HG03045 (cell line): Measurements from ENCODE around the gene AURKAIP1.
"Not testable (repeated sequence)": the region's sequence is repeated elsewhere in the genome, so short reads cannot be mapped to it uniquely, and the experiment has no call there.

Source experiments
- ATAC-seq: cut with Tn5 transposase; IDR thresholded peaks from one replicate; pipeline ENCODE4 v1.9.1; 2021; ENCODE audit warnings: mild to moderate bottlenecking, moderate library complexity; ENCODE audit not compliant: unreplicated experiment

AURKAIP1 gene

DNA sequence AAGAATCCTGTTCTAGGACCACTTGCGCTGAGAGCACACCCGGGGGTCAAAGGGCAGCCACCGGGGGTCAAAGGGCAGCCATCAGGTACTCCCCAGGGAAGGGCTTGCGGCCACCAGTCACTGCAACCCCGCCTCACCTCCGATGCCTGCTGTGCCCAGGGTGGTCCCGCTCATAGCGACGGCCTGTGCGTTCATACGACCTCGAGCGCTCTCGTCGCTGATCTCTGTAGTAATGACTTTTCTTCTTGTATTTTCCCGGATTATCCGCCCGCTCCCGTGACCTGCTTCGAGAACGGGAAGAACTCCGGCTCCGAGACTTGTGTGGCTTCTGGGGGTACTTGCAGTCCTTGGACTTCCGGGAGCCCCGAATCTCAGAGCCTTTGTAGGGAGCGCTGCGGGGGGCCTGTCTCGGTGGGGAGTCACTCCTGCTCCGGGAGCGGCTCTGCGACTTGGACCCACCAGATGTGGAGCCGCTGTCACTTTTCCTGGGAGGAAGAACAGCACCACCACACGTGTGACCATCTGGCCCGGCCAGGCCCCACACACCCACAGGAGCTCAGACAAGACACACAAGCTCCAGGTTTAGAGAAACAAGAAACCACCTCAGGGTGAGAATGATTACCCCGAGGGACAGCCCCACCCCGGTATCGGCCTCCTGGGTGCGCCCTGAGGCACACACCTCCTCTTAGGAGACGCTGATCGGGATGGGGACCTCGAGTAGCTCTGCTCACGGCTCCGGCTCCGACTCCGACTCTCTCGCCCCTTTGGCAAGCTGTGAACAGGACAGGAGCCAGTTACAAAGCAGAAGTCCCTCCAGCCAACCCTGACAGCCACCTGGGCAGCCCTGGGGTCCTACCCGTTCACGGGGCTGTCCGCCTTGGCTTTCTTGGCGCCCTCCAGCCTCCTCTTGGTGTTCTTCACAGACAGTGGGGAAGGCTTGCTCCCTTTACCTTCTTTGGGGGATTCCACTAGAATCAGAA, 12.4 kb upstream of the AURKAIP1 start:
- no peak for ATAC-seq

DNA sequence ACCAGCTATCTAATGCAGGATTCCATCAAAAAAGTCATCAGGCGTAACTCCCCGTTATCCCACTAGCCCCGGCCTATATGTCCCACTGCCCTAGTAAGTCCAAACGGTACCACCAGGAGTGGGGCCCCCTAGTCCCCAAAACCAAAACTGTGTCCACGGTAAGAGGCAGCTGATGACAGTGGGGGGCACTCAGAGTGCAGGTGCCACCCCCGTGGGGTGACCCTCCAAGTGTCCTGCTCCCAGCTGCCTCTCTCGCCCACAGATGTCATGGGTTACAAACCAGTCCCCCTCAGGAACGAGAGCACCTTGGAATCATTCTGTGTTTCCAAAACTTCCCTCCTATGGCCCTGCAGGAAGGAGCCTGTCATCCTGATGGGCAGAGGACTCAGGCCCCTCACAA, 10.9 kb upstream of the AURKAIP1 start:
- ATAC-seq = no peak

DNA sequence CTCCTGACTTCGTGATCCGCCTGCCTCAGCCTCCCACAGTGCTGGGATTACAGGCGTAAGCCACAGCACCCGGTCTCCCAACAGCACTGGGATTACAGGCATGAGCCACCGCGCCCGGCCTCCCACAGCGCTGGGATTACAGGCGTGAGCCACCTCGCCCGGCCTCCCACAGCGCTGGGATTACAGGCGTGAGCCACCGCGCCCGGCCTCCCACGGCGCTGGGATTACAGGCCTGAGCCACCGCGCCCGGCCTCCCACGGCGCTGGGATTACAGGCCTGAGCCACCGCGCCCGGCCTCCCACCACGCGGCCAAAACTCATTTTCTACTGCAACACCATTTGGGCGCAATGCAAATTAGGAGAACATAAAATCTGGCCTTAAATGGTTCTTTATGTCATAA, 10.3 kb upstream of the AURKAIP1 start:
- ATAC-seq = not testable (repeated sequence)

DNA sequence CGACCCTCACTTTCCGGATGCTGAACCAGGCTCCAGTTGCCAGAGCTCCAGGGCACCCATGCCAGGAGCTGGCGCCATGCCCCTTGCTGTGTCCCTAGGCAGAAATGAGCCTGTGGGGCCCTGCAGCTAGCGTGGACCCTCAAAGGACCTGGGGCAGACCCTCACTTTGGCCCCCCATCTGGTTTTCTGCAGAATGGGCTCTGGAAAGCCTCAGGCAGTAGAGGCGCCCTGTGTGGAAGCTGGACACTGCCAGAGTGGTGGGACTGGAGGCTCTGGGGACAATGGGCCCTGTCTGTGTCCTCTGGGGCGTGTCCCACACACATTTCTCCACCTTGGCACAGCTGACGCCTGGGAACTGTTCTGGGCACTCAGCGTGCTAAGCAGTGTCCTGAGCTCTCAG, 6.3 kb upstream of the AURKAIP1 start:
- no peak for ATAC-seq

DNA sequence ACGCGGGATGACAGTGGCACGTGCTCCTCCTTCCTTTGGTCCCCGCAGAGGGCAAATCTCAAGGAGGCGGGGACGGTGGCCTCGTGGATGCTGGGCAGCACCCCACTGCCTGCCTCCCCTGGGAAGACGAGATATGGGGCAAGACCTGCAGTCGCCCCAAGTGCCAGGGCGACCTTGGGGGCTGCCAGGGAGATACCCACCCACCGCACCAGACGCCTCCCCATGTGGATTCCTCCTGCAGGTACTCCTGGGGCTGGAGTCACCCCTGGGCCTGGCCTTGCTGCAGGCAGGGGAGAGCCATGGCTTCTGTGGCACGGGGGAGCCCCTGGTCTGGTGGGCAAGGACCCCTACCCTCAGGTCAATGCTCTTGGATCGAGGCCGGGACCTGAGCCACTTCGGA, 5.9 kb upstream of the AURKAIP1 start:
- no peak for ATAC-seq

DNA sequence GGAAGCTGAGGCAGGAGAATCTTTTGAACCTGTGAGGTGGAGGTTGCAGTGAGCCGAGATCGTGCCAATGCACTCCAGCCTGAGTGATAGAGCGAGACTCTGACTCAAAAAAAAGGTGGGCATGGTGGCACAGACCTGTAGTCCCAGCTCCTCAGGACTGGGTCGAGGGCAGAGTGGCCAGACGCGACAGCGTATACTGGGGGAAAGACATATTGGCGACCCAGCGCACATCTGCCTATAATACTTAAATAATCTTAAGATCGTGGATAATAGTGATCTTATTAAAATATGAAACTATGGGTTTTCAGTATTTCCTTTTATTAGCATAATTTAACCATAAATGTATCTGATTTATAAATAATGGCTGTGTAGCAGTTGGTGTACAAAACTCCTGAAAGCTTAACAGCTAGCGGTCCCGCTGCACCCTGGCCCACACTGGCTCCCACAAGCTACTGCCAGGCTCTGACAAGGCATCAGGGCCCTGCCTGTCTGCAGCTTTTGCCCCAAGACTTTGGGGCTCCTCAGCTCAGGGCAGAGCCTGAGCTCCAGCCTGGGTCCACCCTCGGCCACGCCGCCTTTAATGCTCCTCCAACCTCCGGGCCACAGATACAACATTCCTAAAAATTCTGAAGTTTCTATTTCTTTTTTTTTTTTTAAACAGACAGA, 2.7 kb upstream of the AURKAIP1 start:
- ATAC-seq = no peak

DNA sequence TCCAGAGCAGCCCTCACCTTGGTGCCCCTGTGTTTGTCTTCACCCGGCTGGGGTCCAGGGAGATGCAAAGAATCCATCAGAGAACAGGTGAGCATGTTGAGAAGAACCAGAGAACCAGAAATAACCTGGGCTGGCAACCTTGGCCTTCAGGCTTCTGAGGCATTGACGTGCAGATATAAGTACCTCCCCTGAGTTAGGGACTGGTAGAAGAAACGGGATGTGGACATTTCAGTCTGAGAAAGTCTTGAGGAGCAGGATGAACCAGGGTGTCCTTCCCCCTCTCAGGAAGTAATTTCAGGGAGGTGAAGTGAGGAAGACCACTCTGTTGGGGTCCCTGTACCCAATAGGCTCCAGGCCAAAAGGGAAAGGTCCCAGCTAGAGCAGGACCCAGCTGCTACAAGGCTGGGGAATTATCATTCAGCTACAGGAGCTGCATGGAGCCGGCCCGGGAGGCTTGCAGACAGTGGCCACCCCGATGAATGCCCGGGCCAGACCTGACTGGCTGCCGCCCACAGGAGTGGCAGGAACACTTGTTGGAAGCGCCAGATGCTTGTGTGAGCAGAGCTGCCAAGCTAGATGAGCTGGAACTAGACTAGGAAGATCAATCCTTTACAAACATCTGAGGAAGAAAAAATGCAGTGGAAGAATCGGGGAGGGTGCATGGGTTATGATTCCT, 1.7 kb upstream of the AURKAIP1 start:
- no peak for ATAC-seq

DNA sequence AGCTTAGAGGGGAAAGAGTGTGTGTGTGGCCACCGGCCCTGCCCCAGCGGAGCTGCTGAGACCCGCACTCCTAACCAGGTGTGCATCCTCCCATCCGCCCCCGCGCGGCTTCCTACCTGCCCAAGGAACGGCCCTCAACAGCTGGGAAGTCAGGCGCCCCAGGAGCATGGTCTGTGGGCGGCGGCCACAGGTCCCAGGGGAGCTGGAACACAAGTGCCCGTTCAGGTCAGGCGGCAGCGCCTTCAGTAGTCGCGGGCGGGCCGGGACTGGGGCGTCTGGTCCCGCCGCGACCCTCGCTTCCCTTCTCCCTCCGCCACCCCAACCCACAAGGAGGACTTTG, 448 bp downstream of the AURKAIP1 start:
- ATAC-seq = no peak

DNA sequence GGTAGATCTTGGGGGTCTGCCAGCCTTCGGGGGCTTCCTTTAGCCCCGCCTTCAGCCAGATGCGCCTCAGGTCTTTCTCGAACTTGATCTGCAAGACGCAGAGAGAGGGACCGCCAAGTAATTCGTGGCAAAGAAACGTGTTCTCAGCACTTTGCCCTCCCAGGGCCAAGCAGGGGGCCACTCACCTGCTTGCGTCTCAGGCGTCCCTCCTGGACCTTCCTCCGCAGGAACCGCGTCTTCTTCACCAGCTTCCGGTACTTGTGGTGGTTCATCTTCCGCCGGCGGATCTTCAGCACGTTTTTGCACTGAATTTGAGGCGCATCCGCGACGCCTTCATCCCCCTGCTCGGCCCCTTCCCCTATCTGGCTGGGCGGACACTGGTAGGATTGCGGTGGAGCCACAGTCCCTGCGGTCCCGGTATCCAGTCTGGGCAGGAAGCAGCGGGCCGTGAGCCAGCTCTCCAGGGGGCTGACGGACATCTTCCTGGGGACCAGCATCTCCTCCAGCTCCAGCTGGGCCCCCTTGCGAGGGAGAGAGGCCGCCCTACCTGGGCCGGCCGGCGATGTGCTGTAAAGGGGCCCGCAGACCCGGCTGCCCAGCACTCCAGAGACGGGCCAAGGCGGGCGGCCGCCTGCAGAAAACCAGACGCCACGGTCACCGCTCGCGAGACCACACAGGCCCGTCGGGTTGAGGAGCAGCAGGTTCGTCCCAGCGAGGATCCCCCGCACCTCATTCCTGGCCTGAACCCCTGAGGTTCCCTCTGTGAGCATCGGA, 1.0 kb downstream of the AURKAIP1 start:
- ATAC-seq = no peak

DNA sequence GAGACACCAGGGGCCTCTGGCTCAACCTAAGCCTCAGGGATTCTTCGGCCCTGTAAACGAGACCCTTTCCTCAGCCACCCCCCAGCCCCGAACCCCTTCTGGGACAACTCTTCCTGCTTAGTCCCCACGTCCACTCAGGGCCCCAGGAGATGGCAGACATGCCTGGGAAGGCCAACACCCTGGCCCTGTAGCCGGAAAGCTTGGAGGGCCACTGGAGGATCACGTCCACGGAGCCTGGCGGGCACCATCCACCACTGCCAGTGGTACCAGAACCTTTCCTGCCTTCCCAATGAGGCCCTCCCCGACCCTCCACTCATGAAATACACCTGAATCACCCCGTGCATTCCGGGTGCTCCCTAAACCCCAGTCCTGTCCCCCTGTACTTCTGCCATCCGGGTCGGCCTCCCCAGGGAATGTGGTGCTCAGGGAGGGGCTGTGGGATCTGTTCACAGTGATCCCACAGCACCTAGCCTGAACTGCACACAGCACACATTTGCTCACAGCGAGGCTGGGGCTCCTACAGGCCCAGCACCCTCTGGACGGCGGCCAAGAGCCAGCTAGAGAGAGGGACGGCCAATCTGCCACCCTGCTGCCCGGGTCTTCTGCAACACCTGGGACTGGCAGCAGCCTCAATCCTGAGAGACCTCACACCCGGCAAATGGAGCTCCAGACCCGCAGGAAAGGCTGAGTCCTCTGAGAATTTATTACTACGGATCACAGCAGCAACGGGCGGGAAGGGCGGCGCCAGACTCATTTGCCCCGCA, 1.8 kb downstream of the AURKAIP1 start:
- ATAC-seq = no peak

DNA sequence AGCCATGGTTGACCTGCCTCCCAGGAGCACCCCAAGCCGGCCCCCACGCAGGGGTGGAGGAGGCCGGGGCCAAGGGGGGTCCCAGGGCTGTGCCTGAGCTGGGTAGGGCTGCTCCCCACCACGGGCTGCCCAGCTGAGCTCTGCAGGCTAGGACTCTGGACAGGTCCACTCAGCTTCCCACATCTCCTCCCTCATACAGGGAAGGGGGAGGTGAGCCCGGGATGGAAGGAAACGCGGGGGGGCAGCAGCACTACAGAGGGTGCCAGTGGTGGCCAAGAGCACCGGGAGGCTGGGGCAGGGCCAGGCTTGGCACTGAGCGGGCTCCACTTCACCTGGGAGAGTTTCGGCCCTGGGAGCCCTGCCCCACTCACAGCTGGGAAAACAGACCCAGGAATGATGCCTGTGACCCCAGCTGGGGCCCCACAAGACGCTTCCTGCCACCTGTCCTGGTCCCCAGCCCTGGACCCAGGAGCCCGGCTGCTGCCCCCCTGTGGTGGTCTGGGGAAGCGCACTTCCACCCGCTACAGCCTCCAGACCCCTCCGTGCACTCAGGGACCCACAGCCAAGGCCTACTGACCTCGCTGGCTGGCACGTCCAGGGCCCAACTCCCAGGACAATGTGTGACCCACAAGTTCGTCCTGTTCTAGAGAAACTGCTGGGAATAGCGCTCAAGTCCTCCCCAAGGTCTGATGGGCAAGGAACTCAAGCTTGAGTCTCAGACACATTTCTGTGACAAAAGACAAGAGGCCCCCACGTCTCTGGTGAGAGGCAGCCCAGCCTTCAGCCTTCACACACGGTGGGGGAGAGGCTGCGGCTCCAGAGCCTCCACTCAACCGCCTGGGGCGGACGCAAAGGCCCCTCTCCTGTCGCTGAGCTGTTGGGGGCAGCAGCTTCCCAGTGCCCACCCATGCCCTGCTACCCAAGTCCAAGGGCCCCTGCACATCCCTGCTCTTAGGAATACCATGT, 3.0 kb downstream of the AURKAIP1 start:
- ATAC-seq = no peak

DNA sequence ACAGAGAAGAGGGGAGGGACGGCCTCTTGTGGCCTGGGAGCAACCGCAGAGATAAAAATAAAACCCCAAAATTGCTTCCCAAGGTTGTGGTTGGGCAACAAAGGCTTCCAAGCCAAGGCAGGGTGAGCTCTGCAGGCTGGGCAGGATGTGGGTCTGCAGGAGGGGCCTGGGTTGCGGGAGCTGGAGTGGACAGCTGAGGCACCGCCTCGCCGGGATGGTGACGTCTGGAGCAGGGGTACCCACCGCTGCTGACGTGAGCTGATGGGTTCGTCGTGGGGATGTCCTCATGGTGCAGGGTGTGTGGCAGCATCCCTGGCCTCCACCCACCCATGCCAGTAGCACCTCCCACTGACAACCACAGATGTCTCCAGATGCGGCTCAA, 3.7 kb downstream of the AURKAIP1 start:
- ATAC-seq = no peak

DNA sequence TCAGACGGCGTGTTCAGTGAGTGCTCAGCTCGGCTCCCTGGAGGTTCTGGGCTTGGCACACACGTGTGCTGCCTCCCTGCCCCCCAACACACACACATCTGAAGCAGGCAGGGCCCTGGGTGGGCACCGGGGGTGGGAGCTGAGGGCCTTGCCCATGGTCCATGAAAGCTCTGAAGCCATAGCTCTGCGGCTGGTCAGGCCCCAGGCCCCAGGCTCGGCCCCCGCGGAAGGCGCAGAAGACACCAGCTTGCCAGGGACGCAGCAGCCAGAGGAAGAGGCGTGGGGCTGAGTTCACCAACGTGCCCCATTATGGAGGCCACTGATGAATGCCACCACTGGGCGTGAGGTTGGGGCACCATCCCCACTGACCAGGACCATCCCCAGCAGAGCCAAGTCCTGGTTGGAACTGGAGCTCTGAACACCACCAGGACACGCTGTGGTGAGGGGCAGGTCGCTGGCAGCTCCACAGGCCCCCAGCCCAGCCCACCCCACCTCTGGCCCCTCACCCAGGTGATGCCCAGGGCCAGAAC, 4.2 kb downstream of the AURKAIP1 start:
- no peak for ATAC-seq

DNA sequence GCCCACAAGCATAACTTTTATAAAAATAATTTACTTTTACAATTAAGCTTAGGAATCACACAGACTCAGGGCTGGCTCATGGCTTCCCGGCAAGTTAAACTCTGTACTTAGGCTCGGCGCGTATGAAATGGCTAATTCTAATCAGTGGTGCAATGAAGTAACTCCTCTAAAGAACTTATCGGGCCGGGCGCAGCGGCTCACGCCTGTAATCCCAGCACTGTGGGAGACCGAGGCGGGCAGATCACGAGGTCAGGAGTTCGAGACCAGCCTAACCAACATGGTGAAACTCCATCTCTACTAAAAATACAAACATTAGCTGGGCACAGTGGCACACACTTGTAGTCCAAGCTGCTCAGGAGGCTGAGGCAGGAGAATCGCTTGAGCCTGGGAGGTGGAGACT, 4.9 kb downstream of the AURKAIP1 start:
- ATAC-seq = not testable (repeated sequence)

DNA sequence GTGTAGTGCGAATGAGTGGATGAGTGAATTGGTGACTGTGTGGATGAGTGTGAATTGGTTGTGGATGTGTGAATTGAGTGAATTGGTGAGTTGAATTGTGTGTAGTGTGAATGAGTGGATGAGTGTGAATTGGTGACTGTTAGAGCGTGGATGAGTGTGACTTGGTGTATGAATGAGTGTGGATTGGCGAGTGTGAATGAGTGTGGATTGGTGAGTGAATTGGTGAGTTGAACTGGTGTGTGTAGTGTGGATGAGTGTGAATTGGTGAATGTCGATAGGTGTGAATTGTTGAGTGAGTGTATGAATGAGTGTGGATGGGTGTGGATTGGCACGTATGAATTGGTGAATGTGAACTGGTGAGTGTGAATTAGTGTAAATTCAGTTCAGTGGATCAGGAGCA, 7.7 kb downstream of the AURKAIP1 start:
- ATAC-seq = no peak

DNA sequence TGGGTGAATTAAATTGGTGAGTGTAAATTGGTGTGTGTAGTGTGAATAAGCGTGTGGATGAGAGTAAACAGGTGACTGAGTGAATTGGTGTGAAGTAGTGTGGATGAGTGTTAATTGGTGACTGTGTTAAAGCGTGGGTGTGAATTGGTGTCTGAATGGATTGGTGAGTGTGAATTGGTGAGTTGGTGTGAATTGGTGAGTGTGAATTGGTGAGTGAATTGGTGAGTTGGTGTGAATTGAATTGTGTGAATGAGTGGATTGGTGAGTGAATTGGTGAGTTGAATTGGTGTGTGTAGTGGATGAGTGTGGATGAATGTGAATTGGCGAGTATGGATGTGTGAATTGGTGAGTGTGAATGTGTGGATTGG, 8.3 kb downstream of the AURKAIP1 start:
- ATAC-seq = no peak

DNA sequence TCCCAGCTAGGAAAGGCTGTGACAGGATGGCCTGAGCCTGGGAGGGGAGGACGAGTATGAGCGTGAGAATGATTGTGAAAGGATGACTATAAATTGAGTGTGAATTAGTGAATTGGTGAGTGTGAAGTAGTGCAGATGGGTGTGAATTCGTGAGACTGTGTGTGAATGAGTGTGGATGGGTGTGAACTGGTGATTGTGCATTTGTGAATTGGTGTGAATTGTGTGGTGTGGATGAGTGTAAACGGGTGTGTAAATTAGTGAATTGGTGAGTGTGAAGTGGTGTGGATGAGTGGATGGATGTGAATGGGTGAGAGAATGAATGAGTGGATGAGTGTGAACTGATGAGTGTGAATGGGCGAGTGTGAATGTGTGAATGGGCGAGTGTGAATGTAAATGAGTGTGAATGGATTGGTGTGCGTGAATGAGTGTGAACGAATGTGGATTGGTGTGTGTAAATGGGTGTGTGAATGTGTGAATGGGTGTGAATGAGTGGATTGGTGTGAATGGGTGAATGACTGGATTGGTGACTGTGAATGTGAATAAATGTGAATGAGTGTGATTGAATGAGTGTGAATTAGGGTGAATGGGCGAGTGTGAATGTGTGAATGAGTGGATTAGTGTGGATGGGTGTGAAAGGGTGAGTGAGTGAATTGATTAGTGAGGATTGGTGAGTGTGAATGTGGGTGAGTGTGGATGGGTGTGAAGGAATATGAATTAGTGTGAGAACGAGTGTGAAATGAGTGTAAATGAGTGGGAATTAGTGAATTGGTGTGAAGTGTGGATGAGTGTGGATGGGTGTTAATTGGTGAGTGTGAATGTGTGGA, 8.9 kb downstream of the AURKAIP1 start:
- ATAC-seq = no peak

DNA sequence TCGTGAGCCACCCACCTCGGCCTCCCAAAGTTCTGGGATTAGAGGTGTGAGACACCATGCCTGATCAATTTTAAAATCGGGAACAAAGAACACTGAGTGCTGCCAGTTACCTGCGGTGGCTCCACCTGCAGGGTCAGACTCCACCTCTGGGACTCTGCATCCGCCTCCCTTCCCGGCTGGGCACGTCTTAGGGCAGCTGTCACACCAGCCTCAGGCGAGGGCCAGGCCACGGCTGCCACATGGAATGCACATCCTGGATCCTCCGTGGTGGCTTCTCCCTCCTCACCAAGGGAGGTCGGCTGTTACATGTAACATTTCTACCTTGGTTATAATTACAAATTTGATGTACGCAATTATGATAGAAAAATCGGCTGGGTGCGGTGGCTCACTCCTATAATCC, 10.7 kb downstream of the AURKAIP1 start:
- no peak for ATAC-seq
